GM20000 (cell line): ENCODE results near the gene SYNE3.
A peak's percentile ranks its signal among the peaks of the same experiment; 100 is the strongest.

ENCODE experiments used
- DNase-seq: peaks from one replicate; pipeline ENCODE4 v3.0.0; 2012; ENCODE audit warnings: low spot score
- CTCF ChIP-seq: IDR thresholded peaks from 2 replicates; pipeline ENCODE4 v1.5.1; 2012; ENCODE audit warnings: mild to moderate bottlenecking, control low read depth; ENCODE audit errors: extremely low read depth, missing control alignments

The SYNE3 gene

GRCh38 chr14:95516554-95517181 is at the start of gene SYNE3:
SYNE3 (minus strand) TSS chr14:95516650; CDS start chr14:95475821, 40,829 bp downstream.
- DNase-seq, result peak; percentile 94
- TF ChIP-seq CTCF, result no peak

GRCh38 chr14:95564060-95564459 is 47.6 kb upstream of the SYNE3 start:
- TF ChIP-seq CTCF, result no peak

GRCh38 chr14:95562892-95563685 is 46.6 kb upstream of the SYNE3 start:
- TF ChIP-seq CTCF, result no peak
- DNase-seq, result no peak

More at GRCh38 chr14:95564060-95564459, 47.6 kb upstream of the SYNE3 start:
- DNase-seq, result no peak

GRCh38 chr14:95561001-95561412 is 44.6 kb upstream of the SYNE3 start:
- peak; percentile 83 for DNase-seq

GRCh38 chr14:95559203-95559602 is 42.8 kb upstream of the SYNE3 start:
- TF ChIP-seq CTCF, result no peak
- DNase-seq, result no peak

More at GRCh38 chr14:95561001-95561412, 44.6 kb upstream of the SYNE3 start:
- peak; percentile 91 for TF ChIP-seq CTCF

- TF ChIP-seq CTCF, result no peak
- DNase-seq, result no peak
Measured at GRCh38 chr14:95557832-95558231, 41.4 kb upstream of the SYNE3 start.

GRCh38 chr14:95557291-95557690 is 40.8 kb upstream of the SYNE3 start:
- no peak for TF ChIP-seq CTCF
- DNase-seq, result no peak
